Suprapubic skin (tissue), 4 donors: ENCODE data around the gene DDN.

ENCODE experiments used
- POLR2A ChIP-seq, 2 donors: fragments of 450-650 bp; IDR thresholded peaks; one replicate each; pipeline ENCODE4 v1.6.1; 2017; ENCODE audit warnings: antibody characterized with exemption in 2 of 2, mild to moderate bottlenecking in 2 of 2, moderate library complexity in 2 of 2
- POLR2AphosphoS5 ChIP-seq, 3 donors: sonication (generic); formaldehyde crosslinking; IDR thresholded peaks; one replicate each; pipeline ENCODE4 v1.6.1; 2017; ENCODE audit warnings: antibody characterized with exemption in 3 of 3
- TF ChIP-seq, protein P1 (sequence below), 2 donors: fragments of 200-600 bp in 1 of 2; fragments of 450-650 bp in 1 of 2; sonication (generic) in 1 of 2; IDR thresholded peaks; one replicate each; pipeline ENCODE4 v1.5.1; 2016 to 2019; ENCODE audit warnings: antibody characterized with exemption in 2 of 2, mild to moderate bottlenecking in 1 of 2, moderate library complexity in 1 of 2

DNA sequence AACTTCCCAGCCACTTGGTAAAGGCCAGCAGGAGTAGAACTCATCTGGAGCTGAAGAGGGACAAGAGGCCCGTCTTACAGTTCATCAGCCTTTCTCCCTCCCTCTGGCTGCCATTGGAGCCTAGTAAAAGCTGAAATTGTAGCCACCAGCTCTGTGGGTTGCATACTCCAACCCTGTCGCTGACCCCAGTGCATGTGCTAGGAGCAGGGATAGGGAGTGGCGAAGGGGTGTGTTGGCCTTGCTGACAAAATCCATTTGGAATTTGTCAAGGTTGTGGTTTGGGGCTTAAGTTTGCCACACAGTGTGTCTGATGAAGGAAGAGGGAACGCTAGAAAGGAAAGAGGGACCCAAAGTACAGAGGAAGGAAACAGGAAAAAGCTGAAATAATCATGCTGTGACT, 37.8 kb downstream of the DDN start:
- TF ChIP-seq, protein P1, sequence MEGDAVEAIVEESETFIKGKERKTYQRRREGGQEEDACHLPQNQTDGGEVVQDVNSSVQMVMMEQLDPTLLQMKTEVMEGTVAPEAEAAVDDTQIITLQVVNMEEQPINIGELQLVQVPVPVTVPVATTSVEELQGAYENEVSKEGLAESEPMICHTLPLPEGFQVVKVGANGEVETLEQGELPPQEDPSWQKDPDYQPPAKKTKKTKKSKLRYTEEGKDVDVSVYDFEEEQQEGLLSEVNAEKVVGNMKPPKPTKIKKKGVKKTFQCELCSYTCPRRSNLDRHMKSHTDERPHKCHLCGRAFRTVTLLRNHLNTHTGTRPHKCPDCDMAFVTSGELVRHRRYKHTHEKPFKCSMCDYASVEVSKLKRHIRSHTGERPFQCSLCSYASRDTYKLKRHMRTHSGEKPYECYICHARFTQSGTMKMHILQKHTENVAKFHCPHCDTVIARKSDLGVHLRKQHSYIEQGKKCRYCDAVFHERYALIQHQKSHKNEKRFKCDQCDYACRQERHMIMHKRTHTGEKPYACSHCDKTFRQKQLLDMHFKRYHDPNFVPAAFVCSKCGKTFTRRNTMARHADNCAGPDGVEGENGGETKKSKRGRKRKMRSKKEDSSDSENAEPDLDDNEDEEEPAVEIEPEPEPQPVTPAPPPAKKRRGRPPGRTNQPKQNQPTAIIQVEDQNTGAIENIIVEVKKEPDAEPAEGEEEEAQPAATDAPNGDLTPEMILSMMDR (IDR thresholded peaks at IDR 0.05) = no peak
- TF ChIP-seq POLR2AphosphoS5 (IDR thresholded peaks at IDR 0.05) = no peak
- no peak for TF ChIP-seq POLR2A (IDR thresholded peaks at IDR 0.05)
